ENCODE measurements around the gene TMEM250.

TMEM250 gene

GRCh38 chr9:136149337-136149736, 30.7 kb upstream of the TMEM250 start:
- Histone ChIP-seq H3K4me3 (replicated peaks; ENCODE audit: low read depth, low read length) (no peak overlapping the region), H3K27me3 (replicated peaks; ENCODE audit: control insufficient read depth, insufficient read depth, low read length) (no peaks in the 10 kb centered on the region; the same call in 1 of the 2 replicates), H3K36me3 (ENCODE audit: control insufficient read depth, insufficient read depth, low read length) (no peaks in the 10 kb centered on the region)
- DNase-seq (ENCODE audit: extremely low read depth, insufficient read length), result no peak
- no peak for TF ChIP-seq CTCF (IDR thresholded peaks at IDR 0.05; ENCODE audit: insufficient read depth, low read length, poor library complexity, severe bottlenecking)

- H3K4me3 ChIP-seq (replicated peaks; ENCODE audit: low read depth, low read length), result no peak overlapping the region
- H3K27me3 ChIP-seq (replicated peaks; ENCODE audit: control insufficient read depth, insufficient read depth, low read length), result no peaks in the 10 kb centered on the region; the same call in 1 of the 2 replicates
- TF ChIP-seq CTCF (IDR thresholded peaks at IDR 0.05; ENCODE audit: insufficient read depth, low read length, poor library complexity, severe bottlenecking), result no peak
- no peaks in the 10 kb centered on the region for H3K36me3 ChIP-seq (ENCODE audit: control insufficient read depth, insufficient read depth, low read length)
- no peak for DNase-seq (ENCODE audit: extremely low read depth, insufficient read length)
These were observed 30.1 kb upstream of the TMEM250 start for GRCh38 chr9:136148766-136149165.

- no peaks in the 10 kb centered on the region; the same call in 1 of the 2 replicates for H3K27me3 ChIP-seq (replicated peaks; ENCODE audit: control insufficient read depth, insufficient read depth, low read length)
- H3K36me3 ChIP-seq (ENCODE audit: control insufficient read depth, insufficient read depth, low read length), result no peaks in the 10 kb centered on the region
- no peak for DNase-seq (ENCODE audit: extremely low read depth, insufficient read length)
- H3K4me3 ChIP-seq (replicated peaks; ENCODE audit: low read depth, low read length), result no peak overlapping the region
- TF ChIP-seq CTCF (IDR thresholded peaks at IDR 0.05; ENCODE audit: insufficient read depth, low read length, poor library complexity, severe bottlenecking), result no peak
These were observed 29.4 kb upstream of the TMEM250 start for GRCh38 chr9:136147890-136148714.

GRCh38 chr9:136147038-136147889, 28.6 kb upstream of the TMEM250 start:
- DNase-seq (ENCODE audit: extremely low read depth, insufficient read length), result no peak
- H3K4me3 ChIP-seq (replicated peaks; ENCODE audit: low read depth, low read length), result no peak overlapping the region
- no peak for TF ChIP-seq CTCF (IDR thresholded peaks at IDR 0.05; ENCODE audit: insufficient read depth, low read length, poor library complexity, severe bottlenecking)
- H3K27me3 ChIP-seq (replicated peaks; ENCODE audit: control insufficient read depth, insufficient read depth, low read length), result no peaks in the 10 kb centered on the region; the same call in 1 of the 2 replicates
- H3K36me3 ChIP-seq (ENCODE audit: control insufficient read depth, insufficient read depth, low read length), result no peaks in the 10 kb centered on the region

GRCh38 chr9:136146126-136147037, 27.7 kb upstream of the TMEM250 start:
- no peak overlapping the region for H3K4me3 ChIP-seq (replicated peaks; ENCODE audit: low read depth, low read length)
- no peaks in the 10 kb centered on the region for H3K36me3 ChIP-seq (ENCODE audit: control insufficient read depth, insufficient read depth, low read length)
- DNase-seq (ENCODE audit: extremely low read depth, insufficient read length), result no peak
- no peak for TF ChIP-seq CTCF (IDR thresholded peaks at IDR 0.05; ENCODE audit: insufficient read depth, low read length, poor library complexity, severe bottlenecking)
- H3K27me3 ChIP-seq (replicated peaks; ENCODE audit: control insufficient read depth, insufficient read depth, low read length), result no peaks in the 10 kb centered on the region; the same call in 1 of the 2 replicates
